GM18861 (cell line): ENCODE results near the gene ANO1.

Experiments
- ATAC-seq: cut with Tn5 transposase; IDR thresholded peaks from one replicate; pipeline ENCODE4 v1.9.1; 2021; ENCODE audit not compliant: unreplicated experiment

ANO1 gene

GRCh38 chr11:70158201-70158600, 80.1 kb downstream of the ANO1 start:
- ATAC-seq: no peak

- ATAC-seq: no peak
Measured at GRCh38 chr11:70158757-70159389, 80.8 kb downstream of the ANO1 start.

GRCh38 chr11:70159627-70160570, 81.8 kb downstream of the ANO1 start:
- no peak for ATAC-seq

- ATAC-seq: no peak
Measured at GRCh38 chr11:70161043-70161625, 83.0 kb downstream of the ANO1 start.

GRCh38 chr11:70164705-70165104, 86.6 kb downstream of the ANO1 start:
- no peak for ATAC-seq

- ATAC-seq: no peak
Measured at GRCh38 chr11:70167120-70167519, 89.0 kb downstream of the ANO1 start.

GRCh38 chr11:70167723-70168404, 89.7 kb downstream of the ANO1 start:
- no peak for ATAC-seq

GRCh38 chr11:70168405-70168754, 90.3 kb downstream of the ANO1 start:
- ATAC-seq: no peak

GRCh38 chr11:70169127-70169526, 91.0 kb downstream of the ANO1 start:
- ATAC-seq: no peak

- ATAC-seq: no peak
Measured at GRCh38 chr11:70169632-70170031, 91.5 kb downstream of the ANO1 start.

GRCh38 chr11:70170596-70171210, 92.6 kb downstream of the ANO1 start:
- no peak for ATAC-seq

- ATAC-seq: no peak
Measured at GRCh38 chr11:70173018-70173417, 94.9 kb downstream of the ANO1 start.

GRCh38 chr11:70174547-70175235, 96.6 kb downstream of the ANO1 start:
- ATAC-seq: no peak

GRCh38 chr11:70175236-70175698, 97.2 kb downstream of the ANO1 start:
- no peak for ATAC-seq

GRCh38 chr11:70176940-70177689, 99.0 kb downstream of the ANO1 start:
- no peak for ATAC-seq

GRCh38 chr11:70180906-70181305, 102.8 kb downstream of the ANO1 start:
- no peak for ATAC-seq

GRCh38 chr11:70182266-70182665, 104.1 kb downstream of the ANO1 start:
- ATAC-seq: no peak

- no peak for ATAC-seq
Measured at GRCh38 chr11:70183032-70183431, 104.9 kb downstream of the ANO1 start.

- ATAC-seq: no peak
Measured at GRCh38 chr11:70183483-70184176, 105.5 kb downstream of the ANO1 start.
